Sciatic nerve (tissue), 2 donors: ENCODE measurements around the gene FPR3. TPM values are rescaled to one million over a fixed set of nuclear protein-coding genes. Genes with fewer than 3 reads are reported as not detected.

ENCODE experiments used
- ATAC-seq: fragments of 200-7000 bp; cut with Tn5 transposase; one replicate; pipeline ENCODE4 v1.9.1; 2020; ENCODE audit warnings: mild to moderate bottlenecking, moderate library complexity
- DNase-seq: peaks from one replicate; pipeline ENCODE4 v3.0.0-alpha.2; 2020; ENCODE audit warnings: low spot score
- intact Hi-C: fragments of 100-400 bp; cut with DNase I; formaldehyde crosslinking; loops from one replicate; pipeline ENCODE4 v1.14.2; 2022
- total RNA-seq: library from RNA; stranded (reverse); fragmentation: NEBNext Ultra II Directional; extraction: Animal tissue kit (Norgen Biotek cat#: 25700); gene quantifications from one replicate; pipeline ENCODE4 v1.2.1, GENCODE V29; 2021
- donor health status: DM: no; HTN: no; CAD: no.
- donor health status: DM: no; HTN: no; CAD: no.

Gene FPR3
- total RNA-seq, 1 donor from 2014 or later: 8.8 TPM

DNA sequence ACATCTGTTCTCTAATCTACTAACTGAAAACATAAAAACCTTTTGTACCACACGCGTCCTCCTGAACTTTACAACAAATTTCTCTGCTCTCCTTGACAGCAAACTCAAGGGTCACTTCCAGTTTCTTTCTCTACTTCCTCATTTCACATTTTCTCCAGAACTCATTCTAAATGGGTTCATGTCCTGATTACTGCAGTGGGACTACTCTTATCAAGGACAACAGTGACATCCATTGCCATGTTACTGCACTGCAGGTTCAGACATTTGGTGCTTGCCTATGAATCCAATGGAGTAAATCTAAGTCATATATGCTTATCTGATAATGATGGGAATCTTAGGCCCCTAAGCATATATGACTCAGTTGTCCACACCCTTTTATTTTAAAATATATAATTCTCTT lies 35.3 kb downstream of the FPR3 start:
- intact Hi-C loops: no loop called here
- DNase-seq (no peak), ATAC-seq (peak; percentile 50)

- ATAC-seq (no peak), DNase-seq (no peak)
- intact Hi-C loops: no loop called here
These were observed 42.2 kb downstream of the FPR3 start for GRCh38 chr19:51837145-51837544.

- ATAC-seq: no peak
- DNase-seq: no peak
- intact Hi-C loops: no loop called here
These were observed 67.1 kb downstream of the FPR3 start for GRCh38 chr19:51861870-51862622.

GRCh38 chr19:51873097-51873496 lies 78.1 kb downstream of the FPR3 start:
- intact Hi-C loops: no loop called here
- DNase-seq (no peak), ATAC-seq (no peak)

Other genes with a start within 250 kb of the FPR3 start
- gene ZNF175, start 223.9 kb upstream of the FPR3 start, total RNA-seq: 17.9 TPM
- gene SIGLEC5, start 164.8 kb upstream of the FPR3 start, total RNA-seq: not detected
- 4.1 TPM for gene SIGLEC14, start 148.3 kb upstream of the FPR3 start, total RNA-seq
- gene SPACA6, start 101.8 kb upstream of the FPR3 start, total RNA-seq: 47.7 TPM
- gene HAS1, start 71.2 kb upstream of the FPR3 start, total RNA-seq: 0.58 TPM
- 15.5 TPM for gene FPR1, start 43.3 kb upstream of the FPR3 start, total RNA-seq
- gene FPR2, start 34.0 kb upstream of the FPR3 start, total RNA-seq: 2.4 TPM
- gene ZNF577, start 92.8 kb downstream of the FPR3 start, total RNA-seq: 25.6 TPM
- gene ZNF649, start 109.9 kb downstream of the FPR3 start, total RNA-seq: 16.3 TPM
- gene ZNF613, start 132.3 kb downstream of the FPR3 start, total RNA-seq: 6.0 TPM
- gene ZNF350, start 191.7 kb downstream of the FPR3 start, total RNA-seq: 16.0 TPM
- gene ZNF615, start 213.1 kb downstream of the FPR3 start, total RNA-seq: 18.7 TPM
- 9.6 TPM for gene ZNF614, start 233.2 kb downstream of the FPR3 start, total RNA-seq